B cell (primary cell): ENCODE results near the gene ZNF598. TPM values are rescaled to one million over a fixed set of nuclear protein-coding genes. Genes with fewer than 3 reads are reported as not detected.

ENCODE experiments used
- ATAC-seq: fragments of 200-7000 bp; cut with Tn5 transposase; one replicate; pipeline ENCODE4 v1.10.0; 2021; ENCODE audit warnings: low read depth, mild to moderate bottlenecking, moderate number of reproducible peaks, moderate library complexity
- CTCF ChIA-PET: fragments of 350-600 bp; sonication (Branson Sonifier 250); formaldehyde crosslinking; loops from one replicate; lab custom pipeline; 2021; ENCODE audit warnings: antibody characterized with exemption, inconsistent platforms; lab: Charles Lee
- POLR2A ChIA-PET: fragments of 350-600 bp; sonication (Branson Sonifier 250); formaldehyde crosslinking; loops from one replicate; lab custom pipeline; 2021; ENCODE audit warnings: antibody characterized with exemption; lab: Charles Lee
- DNase-seq: peaks from one replicate; pipeline ENCODE4 v3.0.0; 2013
- H2AFZ ChIP-seq: 2 replicates; pipeline ENCODE4 v1.6.1; 2012; ENCODE audit warnings: mild to moderate bottlenecking, low read depth, low read length; ENCODE audit not compliant: insufficient read depth, poor library complexity, severe bottlenecking
- H3K27ac ChIP-seq, 2 donors: 1 replicate in 1 of 2; 2 replicates in 1 of 2; pipeline ENCODE4 v1.5.1; 2012 to 2013; ENCODE audit warnings: low read length in 2 of 2, mild to moderate bottlenecking in 2 of 2, moderate library complexity in 1 of 2
- H3K27me3 ChIP-seq, 4 experiments: fragments of 200-600 bp in 1 of 4; sonication (generic) in 1 of 4; replicated peaks in 1 of 4; 1 replicate in 2 of 4; 2 replicates in 2 of 4; pipeline versions ENCODE4 v1.6.1 to v1.7.0; 2013 to 2016; ENCODE audit warnings: low read length in 3 of 4, mild to moderate bottlenecking in 2 of 4, mixed read lengths in 1 of 4, moderate library complexity in 1 of 4; ENCODE audit not compliant: insufficient read depth in 4 of 4, control insufficient read depth in 3 of 4; ENCODE audit errors: control extremely low read depth in 1 of 4
- H3K36me3 ChIP-seq, 2 experiments: replicated peaks in 1 of 2; 1 replicate in 1 of 2; 2 replicates in 1 of 2; pipeline versions ENCODE4 v1.6.1 to v1.7.1; 2013; ENCODE audit warnings: low read length in 1 of 2; ENCODE audit not compliant: insufficient read depth in 2 of 2, control insufficient read depth in 1 of 2; ENCODE audit errors: control extremely low read depth in 1 of 2, extremely low read depth in 1 of 2
- H3K4me1 ChIP-seq, 2 donors: fragments of 200-600 bp in 1 of 2; sonication (generic) in 1 of 2; 1 replicate in 1 of 2; 2 replicates in 1 of 2; pipeline versions ENCODE4 v1.5.1 to v1.6.1; 2013 to 2017; ENCODE audit warnings: low read length in 2 of 2; ENCODE audit not compliant: control insufficient read depth in 2 of 2, insufficient read depth in 2 of 2
- H3K4me2 ChIP-seq: replicated peaks from 2 replicates; pipeline ENCODE3; 2012; ENCODE audit warnings: mild to moderate bottlenecking, low read depth, low read length; ENCODE audit not compliant: poor library complexity, severe bottlenecking
- H3K4me3 ChIP-seq, 5 experiments: fragments of 200-600 bp in 1 of 5; sonication (generic) in 1 of 5; 1 replicate in 3 of 5; 2 replicates in 2 of 5; pipeline versions ENCODE4 v1.5.1 to v1.7.0; 2011 to 2016; ENCODE audit warnings: low read length in 4 of 5, mild to moderate bottlenecking in 4 of 5, low read depth in 2 of 5, control low read depth in 1 of 5, moderate library complexity in 1 of 5; ENCODE audit not compliant: insufficient read depth in 1 of 5; ENCODE audit errors: control extremely low read depth in 1 of 5, extremely low read depth in 1 of 5
- H3K79me2 ChIP-seq: fragments of 200-600 bp; sonication (generic); one replicate; pipeline ENCODE4 v1.6.0; 2016; ENCODE audit warnings: low read length; ENCODE audit not compliant: control insufficient read depth, insufficient read depth
- H3K9ac ChIP-seq: fragments of 200-600 bp; sonication (generic); 2 replicates; pipeline ENCODE4 v1.6.1; 2017; ENCODE audit warnings: mild to moderate bottlenecking, low read length, moderate library complexity
- H3K9me3 ChIP-seq, 3 donors: one replicate each; pipeline versions ENCODE4 v1.6.1 to v1.7.1; 2013; ENCODE audit warnings: low read length in 2 of 3; ENCODE audit not compliant: control insufficient read depth in 2 of 3, insufficient read depth in 1 of 3; ENCODE audit errors: control extremely low read depth in 1 of 3
- H4K20me1 ChIP-seq: 2 replicates; pipeline ENCODE4 v1.6.0; 2012; ENCODE audit warnings: mild to moderate bottlenecking, low read length; ENCODE audit not compliant: insufficient read depth, control insufficient read depth, poor library complexity, severe bottlenecking
- H3K27ac Mint-ChIP-seq: one replicate; pipeline ENCODE4 v1.8.0; 2021; ENCODE audit warnings: mixed read lengths
- H3K27me3 Mint-ChIP-seq: one replicate; pipeline ENCODE4 v1.8.0; 2021; ENCODE audit warnings: mixed read lengths
- H3K4me1 Mint-ChIP-seq: one replicate; pipeline ENCODE4 v1.8.0; 2021; ENCODE audit warnings: mixed read lengths
- H3K4me3 Mint-ChIP-seq: one replicate; pipeline ENCODE4 v1.8.0; 2021; ENCODE audit warnings: mixed read lengths
- H3K9me3 Mint-ChIP-seq: one replicate; pipeline ENCODE4 v1.8.0; 2022; ENCODE audit warnings: mixed read lengths; ENCODE audit not compliant: insufficient read depth
- CTCF ChIP-seq: fragments of 200-600 bp; IDR thresholded peaks from one replicate; pipeline ENCODE4 v1.8.0; 2022; ENCODE audit warnings: antibody characterized with exemption, mild to moderate bottlenecking
- EZH2 ChIP-seq: IDR thresholded peaks from 2 replicates; pipeline ENCODE4 v1.6.1; 2012; ENCODE audit warnings: borderline replicate concordance, low read depth, mild to moderate bottlenecking, moderate library complexity, low read length; ENCODE audit not compliant: insufficient read depth, poor library complexity, severe bottlenecking
- WGBS: methylation state at CpG from one replicate; pipeline ENCODE4 v1.1.5; 2013; ENCODE audit warnings: missing lambda C conversion rate; ENCODE audit not compliant: insufficient coverage; 5-methylcytosine and 5-hydroxymethylcytosine counted together
- intact Hi-C: fragments of 100-400 bp; cut with micrococcal nuclease; formaldehyde crosslinking; loops from one replicate; pipeline ENCODE4 v1.10.0; 2022
- polyA plus RNA-seq: library from polyadenylated mRNA; depleted of rRNA; stranded (reverse); fragments of >200 nt; gene quantifications from 2 replicates; pipeline ENCODE4 v1.2.3, GENCODE V29; 2012
- total RNA-seq, 2 donors: library from RNA; stranded (reverse); fragments of 120-200 nt in 1 of 2; gene quantifications; 1 replicate in 1 of 2; 2 replicates in 1 of 2; pipeline versions ENCODE4 v1.2.3 to v1.2.4, GENCODE V29; 2013 to 2022

The ZNF598 gene
- total and polyA plus RNA-seq, 2 donors (not counting 1 experiment from before 2014, with no cell fraction given), result 49.5 to 61.5 TPM

DNA sequence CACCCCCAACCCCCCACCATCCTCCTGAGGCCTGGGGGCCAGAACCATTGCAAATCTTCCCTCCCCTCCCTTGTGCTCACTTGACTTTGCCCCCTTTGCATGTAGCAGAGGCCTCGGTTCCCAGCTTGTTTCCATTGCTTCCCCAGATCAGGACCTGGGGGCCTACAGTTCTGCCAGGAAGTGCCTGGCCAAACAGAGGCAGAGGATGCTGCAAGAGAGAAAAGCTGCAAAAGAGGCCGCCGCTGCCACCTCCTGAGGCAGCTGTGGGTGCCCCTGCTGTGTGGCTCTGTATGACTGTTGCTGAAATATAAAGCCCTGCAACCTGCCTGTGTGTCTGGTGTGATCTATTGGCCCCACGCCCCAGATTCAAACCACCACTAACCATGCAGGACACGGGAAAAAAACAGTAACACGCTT lies 48.0 kb downstream of the ZNF598 start:
- Histone ChIP-seq H3K36me3 (peaks cover 0 to 29% of the 10 kb centered on the region in 2 experiments), H4K20me1 (peaks cover 23% of the 10 kb centered on the region), H3K9ac (no peak overlapping the region), H3K4me3 (no peak overlapping the region), H3K27ac (no peak overlapping the region), H3K79me2 (peaks cover 36% of the 10 kb centered on the region), H2AFZ (no peak overlapping the region), H3K4me2 (no peak overlapping the region), H3K27me3 (no peaks in the 10 kb centered on the region), H3K9me3 (no peaks in the 10 kb centered on the region), H3K4me1 (peaks cover 31 to 58% of the 10 kb centered on the region in 2 donors)
- DNase-seq, result no peak
- H3K27me3 Mint-ChIP-seq, result peaks cover 3% of the 10 kb centered on the region
- H3K4me1 Mint-ChIP-seq, result peaks cover 46% of the 10 kb centered on the region
- H3K4me3 Mint-ChIP-seq, result peak overlapping the region; percentile 19
- intact Hi-C loops, result no loop called here
- TF ChIP-seq CTCF (no peak), EZH2 (no peak)
- ATAC-seq, result no peak
- peak overlapping the region; percentile 76 for H3K27ac Mint-ChIP-seq
- 61% methylated on average over 3 of the region's 6 CpGs for WGBS
- no peaks in the 10 kb centered on the region for H3K9me3 Mint-ChIP-seq
- POLR2A ChIA-PET, result no interaction called here
- CTCF ChIA-PET, result no interaction called here

GRCh38 chr16:1960665-1961630 lies 48.7 kb downstream of the ZNF598 start:
- Histone ChIP-seq H4K20me1 (peaks cover 23% of the 10 kb centered on the region), H3K27ac (peak overlapping the region; percentile 18 to 43), H3K4me3 (peak overlapping the region in 1 of 5 experiments; percentile 86), H3K9me3 (no peaks in the 10 kb centered on the region), H2AFZ (no peak overlapping the region), H3K4me2 (peak overlapping the region; percentile 83), H3K36me3 (peaks cover 0 to 29% of the 10 kb centered on the region in 2 experiments), H3K27me3 (no peaks in the 10 kb centered on the region), H3K4me1 (peaks cover 31 to 55% of the 10 kb centered on the region in 2 donors), H3K79me2 (peaks cover 35% of the 10 kb centered on the region), H3K9ac (peak overlapping the region; percentile 88)
- H3K4me3 Mint-ChIP-seq, result peak overlapping the region; percentile 89
- no peaks in the 10 kb centered on the region for H3K9me3 Mint-ChIP-seq
- ChIA-PET CTCF (interaction anchor here (1.4 to 2.2 kb wide), 2 partner anchors 180 to 192 kb away, joined by 4 to 5 read pairs; no protein-coding TSS in a partner anchor), POLR2A (interaction anchor here (0.6 to 2.5 kb wide), 5 partner anchors 11 to 528 kb away, joined by 3 to 10 read pairs (median 3); partner anchors contain the start of genes MSRB1, TBL3 and TRAF7)
- TF ChIP-seq CTCF (no peak), EZH2 (no peak)
- DNase-seq (peak; percentile 53), ATAC-seq (no peak)
- WGBS, result 49% methylated on average over 19 of the region's 20 CpGs
- H3K27ac Mint-ChIP-seq, result peak overlapping the region; percentile 89
- H3K4me1 Mint-ChIP-seq, result peaks cover 46% of the 10 kb centered on the region
- intact Hi-C loops, result no loop called here
- peaks cover 3% of the 10 kb centered on the region for H3K27me3 Mint-ChIP-seq
